Prostate gland (tissue), 2 donors: ENCODE results near the gene RBM33. TPM values are rescaled to one million over a fixed set of nuclear protein-coding genes. Genes with fewer than 3 reads are reported as not detected.

ENCODE experiments used
- DNase-seq: peaks from one replicate; pipeline ENCODE4 v3.0.0-alpha.2; 2019; ENCODE audit warnings: low spot score
- H3K27ac ChIP-seq, 2 donors: fragments of 200-600 bp; sonication (generic); 2 replicates each; pipeline ENCODE4 v1.5.1; 2017 to 2019
- H3K27me3 ChIP-seq: fragments of 200-600 bp; sonication (generic); replicated peaks from 2 replicates; pipeline ENCODE4 v1.5.1; 2019; ENCODE audit not compliant: insufficient read depth
- H3K36me3 ChIP-seq, 2 donors: fragments of 200-600 bp; sonication (generic); 1 replicate in 1 of 2; 2 replicates in 1 of 2; pipeline versions ENCODE4 v1.5.1 to v1.8.1; 2017 to 2019
- H3K4me1 ChIP-seq: fragments of 200-600 bp; sonication (generic); replicated peaks from 2 replicates; pipeline ENCODE4 v1.5.1; 2019
- H3K4me3 ChIP-seq, 2 donors: fragments of 200-600 bp; sonication (generic); 2 replicates each; pipeline ENCODE4 v1.5.1; 2017 to 2019
- H3K9me3 ChIP-seq: fragments of 200-600 bp; sonication (generic); 2 replicates; pipeline ENCODE4 v1.5.1; 2017
- CTCF ChIP-seq, 4 experiments: fragments of 200-600 bp in 2 of 4; fragments of 450-650 bp in 2 of 4; sonication (generic) in 2 of 4; IDR thresholded peaks; 1 replicate in 3 of 4; 2 replicates in 1 of 4; pipeline ENCODE4 v1.5.1; 2016 to 2019; ENCODE audit warnings: antibody characterized with exemption in 4 of 4, mild to moderate bottlenecking in 2 of 4, moderate library complexity in 2 of 4
- POLR2A ChIP-seq: fragments of 450-650 bp; IDR thresholded peaks from one replicate; pipeline ENCODE4 v1.6.1; 2016; ENCODE audit warnings: antibody characterized with exemption, mild to moderate bottlenecking
- POLR2AphosphoS5 ChIP-seq: sonication (generic); formaldehyde crosslinking; IDR thresholded peaks from one replicate; pipeline ENCODE4 v1.6.1; 2017; ENCODE audit warnings: antibody characterized with exemption
- WGBS: methylation state at CpG from one replicate; pipeline ENCODE4 v1.1.5; 2018; 5-methylcytosine and 5-hydroxymethylcytosine counted together
- intact Hi-C: fragments of 100-400 bp; cut with DNase I; formaldehyde crosslinking; loops from one replicate; pipeline ENCODE4 v1.14.2; 2022
- total RNA-seq, 2 donors: library from RNA; depleted of rRNA; stranded (reverse); fragments of >200 nt; gene quantifications; one replicate each; pipeline ENCODE4 v1.1.0, GENCODE V29; 2016

RBM33 gene
- total RNA-seq, 2 donors from 2014 or later: 33.2 to 82.9 TPM

GRCh38 chr7:155618708-155619633 lies 25.5 kb upstream of the RBM33 start:
- Histone ChIP-seq H3K36me3 (no peaks in the 10 kb centered on the region), H3K4me1 (no peaks in the 10 kb centered on the region), H3K4me3 (no peak overlapping the region), H3K9me3 (no peaks in the 10 kb centered on the region), H3K27me3 (no peaks in the 10 kb centered on the region), H3K27ac (no peak overlapping the region)
- WGBS: 58% methylated on average over 16 of the region's 16 CpGs
- no peak for DNase-seq
- no peak for TF ChIP-seq POLR2AphosphoS5
- no peak for TF ChIP-seq POLR2A
- no peak for TF ChIP-seq CTCF (IDR thresholded peaks at IDR 0.05)
- intact Hi-C loops: no loop called here

- WGBS: 93% methylated on average over 7 of the region's 7 CpGs
- H3K27me3 ChIP-seq: no peaks in the 10 kb centered on the region
- intact Hi-C loops: no loop called here
- no peak for TF ChIP-seq CTCF (IDR thresholded peaks at IDR 0.05)
- TF ChIP-seq POLR2AphosphoS5: no peak
- TF ChIP-seq POLR2A: no peak
- no peaks in the 10 kb centered on the region for H3K4me1 ChIP-seq
- H3K36me3 ChIP-seq: no peaks in the 10 kb centered on the region
- no peak overlapping the region for H3K27ac ChIP-seq
- no peaks in the 10 kb centered on the region for H3K9me3 ChIP-seq
- H3K4me3 ChIP-seq: no peak overlapping the region
- no peak for DNase-seq
Observed at GRCh38 chr7:155619634-155620271, 24.7 kb upstream of the RBM33 start.

GRCh38 chr7:155620497-155620896 lies 24.0 kb upstream of the RBM33 start:
- intact Hi-C loops: no loop called here
- Histone ChIP-seq H3K27me3 (no peaks in the 10 kb centered on the region), H3K9me3 (no peaks in the 10 kb centered on the region), H3K4me3 (no peak overlapping the region), H3K4me1 (no peaks in the 10 kb centered on the region), H3K36me3 (no peaks in the 10 kb centered on the region), H3K27ac (no peak overlapping the region)
- TF ChIP-seq POLR2AphosphoS5: no peak
- no peak for TF ChIP-seq POLR2A
- no peak for TF ChIP-seq CTCF (IDR thresholded peaks at IDR 0.05)
- no peak for DNase-seq
- 76% methylated on average over 6 of the region's 6 CpGs for WGBS

GRCh38 chr7:155621418-155621980 lies 23.0 kb upstream of the RBM33 start:
- H3K27ac ChIP-seq: no peak overlapping the region
- DNase-seq: no peak
- intact Hi-C loops: no loop called here
- no peak for TF ChIP-seq POLR2A
- TF ChIP-seq POLR2AphosphoS5: no peak
- no peak for TF ChIP-seq CTCF (IDR thresholded peaks at IDR 0.05)
- H3K36me3 ChIP-seq: no peaks in the 10 kb centered on the region
- H3K27me3 ChIP-seq: no peaks in the 10 kb centered on the region
- H3K4me1 ChIP-seq: no peaks in the 10 kb centered on the region
- H3K9me3 ChIP-seq: no peaks in the 10 kb centered on the region
- H3K4me3 ChIP-seq: no peak overlapping the region
- 77% methylated on average over 10 of the region's 10 CpGs for WGBS
